Measurements from ENCODE around the gene OR4F17. TPM values are rescaled to one million over a fixed set of nuclear protein-coding genes. Genes with fewer than 3 reads are reported as not detected.
"Not testable (repeated sequence)": the region's sequence is repeated elsewhere in the genome, so short reads cannot be mapped to it uniquely, and the experiment has no call there.

Gene OR4F17
- total RNA-seq, result not detected

DNA sequence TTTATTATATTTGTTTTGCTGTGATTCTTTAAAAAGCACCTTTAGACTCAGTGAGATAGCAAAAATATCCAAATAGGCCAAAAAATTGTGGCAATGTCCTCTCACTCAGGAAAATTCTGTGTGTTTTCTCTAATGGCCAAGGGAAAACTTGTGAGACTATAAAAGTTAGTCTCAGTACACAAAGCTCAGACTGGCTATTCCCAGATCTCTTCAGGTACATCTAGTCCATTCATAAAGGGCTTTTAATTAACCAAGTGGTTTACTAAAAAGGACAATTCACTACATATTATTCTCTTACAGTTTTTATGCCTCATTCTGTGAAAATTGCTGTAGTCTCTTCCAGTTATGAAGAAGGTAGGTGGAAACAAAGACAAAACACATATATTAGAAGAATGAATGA is at the start of gene OR4F17:
Gene OR4F17, plus strand, starts transcription at position 301 of the 400 bp plus-strand sequence. CDS start 3,575 bp downstream, outside the sequence.
- H3K9me3 ChIP-seq (ENCODE audit: control insufficient read depth in 3 of 3, low read length in 3 of 3); H3K4me1 ChIP-seq (ENCODE audit: control insufficient read depth in 3 of 3, insufficient read depth in 3 of 3, low read length in 3 of 3): not testable (repeated sequence)

DNA sequence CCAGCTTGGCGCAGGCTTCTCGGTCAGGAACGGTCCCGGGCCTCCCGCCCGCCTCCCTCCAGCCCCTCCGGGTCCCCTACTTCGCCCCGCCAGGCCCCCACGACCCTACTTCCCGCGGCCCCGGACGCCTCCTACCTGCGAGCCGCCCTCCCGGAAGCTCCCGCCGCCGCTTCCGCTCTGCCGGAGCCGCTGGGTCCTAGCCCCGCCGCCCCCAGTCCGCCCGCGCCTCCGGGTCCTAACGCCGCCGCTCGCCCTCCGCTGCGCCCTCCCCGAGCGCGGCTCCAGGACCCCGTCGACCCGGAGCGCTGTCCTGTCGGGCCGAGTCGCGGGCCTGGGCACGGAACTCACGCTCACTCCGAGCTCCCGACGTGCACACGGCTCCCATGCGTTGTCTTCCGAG is 36.1 kb upstream of the OR4F17 start:
- not testable (repeated sequence) for H3K4me3 ChIP-seq (ENCODE audit: low read length in 3 of 3); H3K4me1 ChIP-seq (ENCODE audit: control insufficient read depth in 3 of 3, insufficient read depth in 3 of 3, low read length in 3 of 3); H3K9ac ChIP-seq (ENCODE audit: low read depth in 1 of 3, low read length in 3 of 3); H3K27ac ChIP-seq (ENCODE audit: low read depth, low read length); H3K9me3 ChIP-seq (ENCODE audit: control insufficient read depth in 3 of 3, low read length in 3 of 3); H3K36me3 ChIP-seq (ENCODE audit: control insufficient read depth in 3 of 3, insufficient read depth in 3 of 3, low read length in 3 of 3); H3K27me3 ChIP-seq (ENCODE audit: control insufficient read depth in 3 of 3, insufficient read depth in 3 of 3, low read length in 3 of 3)

More for the DNA sequence above, at the start of gene OR4F17:
- not testable (repeated sequence) for H3K9ac ChIP-seq (ENCODE audit: low read depth in 1 of 3, low read length in 3 of 3); H3K27me3 ChIP-seq (ENCODE audit: control insufficient read depth in 3 of 3, insufficient read depth in 3 of 3, low read length in 3 of 3); H3K27ac ChIP-seq (ENCODE audit: low read depth, low read length); H3K36me3 ChIP-seq (ENCODE audit: control insufficient read depth in 3 of 3, insufficient read depth in 3 of 3, low read length in 3 of 3); H3K4me3 ChIP-seq (ENCODE audit: low read length in 3 of 3)

DNA sequence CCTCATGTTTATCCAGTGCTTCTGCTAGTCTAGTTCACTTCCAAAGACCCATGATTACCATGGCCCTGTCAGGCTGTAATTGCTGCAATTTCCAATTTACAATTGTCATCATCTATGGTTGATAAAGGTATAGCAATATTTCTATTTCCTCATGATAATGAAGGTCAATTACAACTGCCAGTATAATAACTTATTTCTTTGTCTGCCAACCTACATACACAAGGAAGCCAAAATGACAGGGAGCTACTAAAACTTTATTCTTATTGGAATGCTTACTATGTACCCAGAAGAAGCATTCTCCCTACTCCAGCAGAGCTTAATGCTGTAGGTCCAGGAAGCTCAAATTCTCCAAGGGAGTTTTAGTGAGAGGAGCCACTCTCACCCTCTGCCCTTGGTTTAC is 24.0 kb upstream of the OR4F17 start:
- not testable (repeated sequence) for H3K36me3 ChIP-seq (ENCODE audit: control insufficient read depth in 3 of 3, insufficient read depth in 3 of 3, low read length in 3 of 3); H3K4me3 ChIP-seq (ENCODE audit: low read length in 3 of 3); H3K27ac ChIP-seq (ENCODE audit: low read depth, low read length); H3K9me3 ChIP-seq (ENCODE audit: control insufficient read depth in 3 of 3, low read length in 3 of 3); H3K9ac ChIP-seq (ENCODE audit: low read depth in 1 of 3, low read length in 3 of 3); H3K4me1 ChIP-seq (ENCODE audit: control insufficient read depth in 3 of 3, insufficient read depth in 3 of 3, low read length in 3 of 3); H3K27me3 ChIP-seq (ENCODE audit: control insufficient read depth in 3 of 3, insufficient read depth in 3 of 3, low read length in 3 of 3)

DNA sequence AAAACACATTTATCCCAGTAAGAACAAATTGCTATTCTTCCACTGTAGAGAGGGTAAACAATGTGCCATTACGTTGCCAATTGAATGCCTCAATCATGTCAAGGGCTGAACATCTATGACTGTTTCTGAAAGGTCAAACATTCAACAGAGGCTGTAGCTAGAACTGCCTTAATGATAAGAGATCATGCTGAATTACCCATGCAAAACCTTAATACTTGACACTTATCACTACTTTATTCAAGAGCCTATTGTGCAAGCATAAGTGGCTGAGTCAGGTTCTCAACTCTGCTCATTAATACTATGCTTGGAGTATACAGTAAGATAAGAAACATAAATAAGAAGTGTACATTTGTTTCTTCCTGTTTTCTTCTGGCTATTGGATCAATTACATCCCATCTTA is 23.3 kb upstream of the OR4F17 start:
- not testable (repeated sequence) for H3K9ac ChIP-seq (ENCODE audit: low read depth in 1 of 3, low read length in 3 of 3); H3K4me3 ChIP-seq (ENCODE audit: low read length in 3 of 3); H3K36me3 ChIP-seq (ENCODE audit: control insufficient read depth in 3 of 3, insufficient read depth in 3 of 3, low read length in 3 of 3); H3K27ac ChIP-seq (ENCODE audit: low read depth, low read length); H3K9me3 ChIP-seq (ENCODE audit: control insufficient read depth in 3 of 3, low read length in 3 of 3); H3K27me3 ChIP-seq (ENCODE audit: control insufficient read depth in 3 of 3, insufficient read depth in 3 of 3, low read length in 3 of 3); H3K4me1 ChIP-seq (ENCODE audit: control insufficient read depth in 3 of 3, insufficient read depth in 3 of 3, low read length in 3 of 3)

DNA sequence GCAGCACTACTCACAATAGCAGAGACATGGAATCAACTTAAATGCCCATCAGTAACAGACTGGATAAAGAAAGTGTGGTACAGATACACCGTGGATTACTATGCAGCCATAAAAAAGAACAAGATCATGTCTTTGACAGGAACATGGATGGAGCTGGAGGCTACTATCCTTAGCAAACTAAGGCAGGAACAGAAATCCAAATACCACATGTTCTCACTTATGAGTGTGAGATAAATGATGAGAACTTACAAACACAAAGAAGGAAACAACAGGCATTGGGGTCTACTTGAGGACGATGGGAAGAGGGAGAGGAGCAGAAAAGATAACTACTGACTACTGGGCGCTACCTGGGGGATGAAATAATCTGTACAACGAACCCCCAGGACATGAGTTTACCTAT is 16.2 kb upstream of the OR4F17 start:
- H3K27me3 ChIP-seq (ENCODE audit: control insufficient read depth in 3 of 3, insufficient read depth in 3 of 3, low read length in 3 of 3); H3K4me1 ChIP-seq (ENCODE audit: control insufficient read depth in 3 of 3, insufficient read depth in 3 of 3, low read length in 3 of 3): not testable (repeated sequence)

DNA sequence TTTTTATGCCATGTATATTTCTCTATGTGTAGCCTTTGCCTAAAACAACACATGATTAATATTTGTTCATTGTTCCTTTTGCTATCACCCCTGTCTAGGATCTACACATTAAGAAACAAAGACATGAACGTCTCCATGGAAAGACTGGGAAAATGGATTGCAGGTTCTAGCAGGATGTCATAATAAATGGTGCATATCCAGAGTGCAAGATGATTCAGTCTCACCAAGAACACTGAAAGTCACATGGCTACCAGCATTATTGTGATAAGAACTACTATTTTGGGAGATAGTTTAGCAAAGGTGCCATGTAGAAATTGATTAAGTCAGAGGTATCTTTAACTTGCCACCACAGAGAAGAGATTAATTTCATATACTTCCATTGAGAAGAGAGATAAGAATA is 12.1 kb upstream of the OR4F17 start:
- not testable (repeated sequence) for H3K4me1 ChIP-seq (ENCODE audit: control insufficient read depth in 3 of 3, insufficient read depth in 3 of 3, low read length in 3 of 3); H3K36me3 ChIP-seq (ENCODE audit: control insufficient read depth in 3 of 3, insufficient read depth in 3 of 3, low read length in 3 of 3); H3K27ac ChIP-seq (ENCODE audit: low read depth, low read length); H3K9ac ChIP-seq (ENCODE audit: low read depth in 1 of 3, low read length in 3 of 3); H3K27me3 ChIP-seq (ENCODE audit: control insufficient read depth in 3 of 3, insufficient read depth in 3 of 3, low read length in 3 of 3); H3K4me3 ChIP-seq (ENCODE audit: low read length in 3 of 3); H3K9me3 ChIP-seq (ENCODE audit: control insufficient read depth in 3 of 3, low read length in 3 of 3)

More for the DNA sequence above, 16.2 kb upstream of the OR4F17 start:
- not testable (repeated sequence) for H3K9ac ChIP-seq (ENCODE audit: low read depth in 1 of 3, low read length in 3 of 3); H3K4me3 ChIP-seq (ENCODE audit: low read length in 3 of 3); H3K27ac ChIP-seq (ENCODE audit: low read depth, low read length); H3K9me3 ChIP-seq (ENCODE audit: control insufficient read depth in 3 of 3, low read length in 3 of 3); H3K36me3 ChIP-seq (ENCODE audit: control insufficient read depth in 3 of 3, insufficient read depth in 3 of 3, low read length in 3 of 3)

GRCh38 chr19:97647-98046 is 9.3 kb upstream of the OR4F17 start:
- not testable (repeated sequence) for H3K36me3 ChIP-seq (ENCODE audit: control insufficient read depth in 3 of 3, insufficient read depth in 3 of 3, low read length in 3 of 3); H3K9me3 ChIP-seq (ENCODE audit: control insufficient read depth in 3 of 3, low read length in 3 of 3); H3K27ac ChIP-seq (ENCODE audit: low read depth, low read length); H3K4me3 ChIP-seq (ENCODE audit: low read length in 3 of 3); H3K9ac ChIP-seq (ENCODE audit: low read depth in 1 of 3, low read length in 3 of 3); H3K4me1 ChIP-seq (ENCODE audit: control insufficient read depth in 3 of 3, insufficient read depth in 3 of 3, low read length in 3 of 3); H3K27me3 ChIP-seq (ENCODE audit: control insufficient read depth in 3 of 3, insufficient read depth in 3 of 3, low read length in 3 of 3)

DNA sequence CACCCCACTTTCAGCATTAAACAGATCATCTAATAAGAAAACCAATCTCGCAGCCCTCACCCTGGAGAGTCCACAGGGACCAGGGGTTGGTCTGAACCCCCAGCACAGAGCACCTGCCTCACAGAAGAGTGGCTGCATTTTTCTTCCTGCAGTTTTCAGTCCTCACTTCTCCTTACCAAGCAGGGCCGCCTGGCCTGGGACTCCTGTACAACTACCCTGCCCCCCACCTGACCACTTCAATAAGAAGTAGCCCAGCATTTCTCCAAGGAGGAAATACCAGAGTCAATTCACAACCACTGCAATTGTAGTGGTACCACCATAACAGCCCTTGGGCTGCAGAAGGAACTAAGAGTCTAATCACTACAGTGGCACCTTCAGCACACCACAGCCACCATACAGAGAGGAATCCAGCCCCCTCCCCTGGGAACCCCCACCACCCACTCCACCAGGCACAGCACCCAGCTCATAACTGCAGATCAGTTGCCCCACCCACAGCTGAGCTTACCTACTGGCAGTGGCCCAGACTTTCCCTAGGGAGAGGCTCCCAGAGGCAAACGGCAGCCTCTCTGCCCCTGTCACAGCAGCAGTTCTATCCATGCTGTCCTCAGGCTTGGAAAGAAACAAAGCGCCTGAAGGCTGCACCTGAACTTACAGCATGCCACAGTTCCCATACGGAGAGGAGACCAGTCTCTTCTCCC is 13.7 kb downstream of the OR4F17 start:
- H3K4me3 ChIP-seq (ENCODE audit: low read length in 3 of 3); H3K36me3 ChIP-seq (ENCODE audit: control insufficient read depth in 3 of 3, insufficient read depth in 3 of 3, low read length in 3 of 3); H3K9me3 ChIP-seq (ENCODE audit: control insufficient read depth in 3 of 3, low read length in 3 of 3); H3K27ac ChIP-seq (ENCODE audit: low read depth, low read length); H3K27me3 ChIP-seq (ENCODE audit: control insufficient read depth in 3 of 3, insufficient read depth in 3 of 3, low read length in 3 of 3); H3K4me1 ChIP-seq (ENCODE audit: control insufficient read depth in 3 of 3, insufficient read depth in 3 of 3, low read length in 3 of 3); H3K9ac ChIP-seq (ENCODE audit: low read depth in 1 of 3, low read length in 3 of 3): not testable (repeated sequence)

Other genes starting within 250 kb of the OR4F17 start
- 1.0 TPM for gene PLPP2, start 184.3 kb downstream of the OR4F17 start, total RNA-seq
- 3.7 TPM for gene MIER2, start 237.7 kb downstream of the OR4F17 start, total RNA-seq